Nephron (organoid): ENCODE measurements around the gene R3HCC1L.

Experiments
- H3K27ac Mint-ChIP-seq, 3 experiments: 2 replicates each; pipeline ENCODE4 v1.8.0; 2020; ENCODE audit warnings: mixed read lengths in 3 of 3, mild to moderate bottlenecking in 2 of 3, moderate library complexity in 1 of 3
- H3K27me3 Mint-ChIP-seq: 2 replicates; pipeline ENCODE4 v1.8.0; 2021; ENCODE audit warnings: low read depth, mild to moderate bottlenecking, moderate library complexity, mixed read lengths
- H3K36me3 Mint-ChIP-seq: 2 replicates; pipeline ENCODE4 v1.8.0; 2020; ENCODE audit warnings: low read depth, mixed read lengths
- H3K4me1 Mint-ChIP-seq: 2 replicates; pipeline ENCODE4 v1.8.0; 2020; ENCODE audit warnings: mixed read lengths
- H3K4me3 Mint-ChIP-seq, 3 experiments: 2 replicates each; pipeline ENCODE4 v1.8.0; 2020; ENCODE audit warnings: mild to moderate bottlenecking in 3 of 3, mixed read lengths in 3 of 3, moderate library complexity in 2 of 3
- H3K9me3 Mint-ChIP-seq: 2 replicates; pipeline ENCODE4 v1.8.0; 2020; ENCODE audit warnings: mixed read lengths
- CTCF ChIP-seq, 3 experiments: fragments of 200-600 bp; sonication (generic); IDR thresholded peaks; one replicate each; pipeline ENCODE4 v1.5.0; 2021; ENCODE audit warnings: antibody characterized with exemption in 3 of 3; ENCODE audit not compliant: unreplicated experiment in 3 of 3

R3HCC1L gene

GRCh38 chr10:98101366-98101765, 33.1 kb upstream of the R3HCC1L start:
- Mint-ChIP-seq H3K27me3 (peaks cover 7% of the 10 kb centered on the region), H3K36me3 (no peaks in the 10 kb centered on the region), H3K27ac (no peak overlapping the region), H3K4me3 (no peak overlapping the region), H3K4me1 (peaks cover 6% of the 10 kb centered on the region), H3K9me3 (no peaks in the 10 kb centered on the region)
- TF ChIP-seq CTCF (IDR thresholded peaks at IDR 0.05; ENCODE audit: unreplicated experiment in 3 of 3), result no peak

GRCh38 chr10:98104125-98104524, 30.3 kb upstream of the R3HCC1L start:
- H3K4me3 Mint-ChIP-seq, result no peak overlapping the region
- TF ChIP-seq CTCF (IDR thresholded peaks at IDR 0.05; ENCODE audit: unreplicated experiment in 3 of 3), result no peak
- H3K27me3 Mint-ChIP-seq, result peaks cover 18% of the 10 kb centered on the region
- H3K27ac Mint-ChIP-seq, result no peak overlapping the region
- no peaks in the 10 kb centered on the region for H3K36me3 Mint-ChIP-seq
- H3K4me1 Mint-ChIP-seq, result no peaks in the 10 kb centered on the region
- H3K9me3 Mint-ChIP-seq, result no peaks in the 10 kb centered on the region

- Mint-ChIP-seq H3K4me1 (no peaks in the 10 kb centered on the region), H3K27me3 (peaks cover 36% of the 10 kb centered on the region), H3K4me3 (no peak overlapping the region), H3K36me3 (no peaks in the 10 kb centered on the region), H3K27ac (no peak overlapping the region), H3K9me3 (no peaks in the 10 kb centered on the region)
- no peak for TF ChIP-seq CTCF (IDR thresholded peaks at IDR 0.05; ENCODE audit: unreplicated experiment in 3 of 3)
Observed at GRCh38 chr10:98106531-98106930, 27.9 kb upstream of the R3HCC1L start.

- no peaks in the 10 kb centered on the region for H3K9me3 Mint-ChIP-seq
- TF ChIP-seq CTCF (IDR thresholded peaks at IDR 0.05; ENCODE audit: unreplicated experiment in 3 of 3), result no peak
- no peak overlapping the region for H3K27ac Mint-ChIP-seq
- no peak overlapping the region for H3K4me3 Mint-ChIP-seq
- no peaks in the 10 kb centered on the region for H3K4me1 Mint-ChIP-seq
- H3K36me3 Mint-ChIP-seq, result no peaks in the 10 kb centered on the region
- peaks cover 45% of the 10 kb centered on the region for H3K27me3 Mint-ChIP-seq
Observed at GRCh38 chr10:98107644-98108430, 26.6 kb upstream of the R3HCC1L start.

GRCh38 chr10:98110356-98110755, 24.1 kb upstream of the R3HCC1L start:
- H3K4me1 Mint-ChIP-seq, result no peaks in the 10 kb centered on the region
- H3K36me3 Mint-ChIP-seq, result no peaks in the 10 kb centered on the region
- peaks cover 71% of the 10 kb centered on the region for H3K27me3 Mint-ChIP-seq
- no peaks in the 10 kb centered on the region for H3K9me3 Mint-ChIP-seq
- no peak overlapping the region for H3K27ac Mint-ChIP-seq
- TF ChIP-seq CTCF (IDR thresholded peaks at IDR 0.05; ENCODE audit: unreplicated experiment in 3 of 3), result no peak
- H3K4me3 Mint-ChIP-seq, result peak overlapping the region in 1 of 3 experiments; percentile 13
